DOHH2 (cell line): ENCODE measurements around the gene MAP2K6.
A peak's percentile ranks its signal among the peaks of the same experiment; 100 is the strongest.

Source experiments
- H3F3A ChIP-seq: fragments of 200-600 bp; sonication (generic), shearing (Covaris generic); 2 replicates; pipeline ENCODE4 v1.6.0; 2016; ENCODE audit warnings: antibody characterized with exemption, mild to moderate bottlenecking; ENCODE audit not compliant: control insufficient read depth, insufficient read depth
- H3K27ac ChIP-seq: fragments of 200-600 bp; sonication (generic); 2 replicates; pipeline ENCODE4 v1.5.1; 2014; ENCODE audit warnings: low read depth, mild to moderate bottlenecking, low read length, moderate library complexity
- H3K27me3 ChIP-seq: fragments of 200-600 bp; sonication (generic); 2 replicates; pipeline ENCODE4 v1.6.1; 2014; ENCODE audit warnings: mild to moderate bottlenecking, low read length, mixed read lengths; ENCODE audit not compliant: control insufficient read depth
- H3K36me3 ChIP-seq: fragments of 200-600 bp; sonication (generic); 2 replicates; pipeline ENCODE4 v1.6.1; 2014; ENCODE audit warnings: mild to moderate bottlenecking, low read length, moderate library complexity, mixed read lengths; ENCODE audit not compliant: control insufficient read depth
- H3K4me1 ChIP-seq: fragments of 200-600 bp; sonication (generic); 2 replicates; pipeline ENCODE4 v1.6.1; 2014; ENCODE audit warnings: mild to moderate bottlenecking, low read length, mixed read lengths; ENCODE audit not compliant: control insufficient read depth
- H3K4me2 ChIP-seq: fragments of 200-600 bp; sonication (generic); 2 replicates; pipeline ENCODE4 v1.6.0; 2014; ENCODE audit warnings: mild to moderate bottlenecking, low read length, moderate library complexity
- H3K4me3 ChIP-seq: fragments of 200-600 bp; sonication (generic); 2 replicates; pipeline ENCODE4 v1.5.1; 2014; ENCODE audit warnings: mild to moderate bottlenecking, low read length, mixed read lengths
- H3K79me2 ChIP-seq: fragments of 200-600 bp; sonication (generic); 2 replicates; pipeline ENCODE4 v1.6.1; 2014; ENCODE audit warnings: mild to moderate bottlenecking, low read length, mixed read lengths; ENCODE audit not compliant: control insufficient read depth
- H3K9me2 ChIP-seq: fragments of 200-600 bp; sonication (generic); replicated peaks from 2 replicates; pipeline ENCODE4 v1.6.1; 2014; ENCODE audit warnings: mild to moderate bottlenecking, low read length, mixed read lengths; ENCODE audit not compliant: control insufficient read depth
- H3K9me3 ChIP-seq: fragments of 200-600 bp; sonication (generic); 2 replicates; pipeline ENCODE4 v1.6.1; 2014; ENCODE audit warnings: antibody characterized with exemption, low read length, mixed read lengths; ENCODE audit not compliant: control insufficient read depth, insufficient read depth
- H4K20me1 ChIP-seq: fragments of 200-600 bp; sonication (generic); 2 replicates; pipeline ENCODE4 v1.6.0; 2014; ENCODE audit warnings: low read depth, mild to moderate bottlenecking, antibody characterized with exemption, low read length, moderate library complexity; ENCODE audit not compliant: control insufficient read depth, insufficient read depth
- EZH2phosphoT487 ChIP-seq: fragments of 200-600 bp; sonication (generic); IDR thresholded peaks from 2 replicates; pipeline ENCODE4 v1.6.1; 2017; ENCODE audit warnings: borderline replicate concordance, mild to moderate bottlenecking, antibody characterized with exemption, low read length, moderate library complexity, mixed read lengths
- TF ChIP-seq, protein P1 (sequence below): fragments of 200-600 bp; sonication (generic); IDR thresholded peaks from one replicate; pipeline ENCODE4 v1.5.1; 2014; ENCODE audit warnings: antibody characterized with exemption, mild to moderate bottlenecking, low read depth, low read length; ENCODE audit not compliant: poor library complexity, severe bottlenecking

The MAP2K6 gene

GRCh38 chr17:69579961-69580677, 165.6 kb downstream of the MAP2K6 start:
- TF ChIP-seq, protein P1, sequence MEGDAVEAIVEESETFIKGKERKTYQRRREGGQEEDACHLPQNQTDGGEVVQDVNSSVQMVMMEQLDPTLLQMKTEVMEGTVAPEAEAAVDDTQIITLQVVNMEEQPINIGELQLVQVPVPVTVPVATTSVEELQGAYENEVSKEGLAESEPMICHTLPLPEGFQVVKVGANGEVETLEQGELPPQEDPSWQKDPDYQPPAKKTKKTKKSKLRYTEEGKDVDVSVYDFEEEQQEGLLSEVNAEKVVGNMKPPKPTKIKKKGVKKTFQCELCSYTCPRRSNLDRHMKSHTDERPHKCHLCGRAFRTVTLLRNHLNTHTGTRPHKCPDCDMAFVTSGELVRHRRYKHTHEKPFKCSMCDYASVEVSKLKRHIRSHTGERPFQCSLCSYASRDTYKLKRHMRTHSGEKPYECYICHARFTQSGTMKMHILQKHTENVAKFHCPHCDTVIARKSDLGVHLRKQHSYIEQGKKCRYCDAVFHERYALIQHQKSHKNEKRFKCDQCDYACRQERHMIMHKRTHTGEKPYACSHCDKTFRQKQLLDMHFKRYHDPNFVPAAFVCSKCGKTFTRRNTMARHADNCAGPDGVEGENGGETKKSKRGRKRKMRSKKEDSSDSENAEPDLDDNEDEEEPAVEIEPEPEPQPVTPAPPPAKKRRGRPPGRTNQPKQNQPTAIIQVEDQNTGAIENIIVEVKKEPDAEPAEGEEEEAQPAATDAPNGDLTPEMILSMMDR, result no peak
- no peak for TF ChIP-seq EZH2phosphoT487
- H3F3A ChIP-seq, result peaks cover 42% of the 10 kb centered on the region

GRCh38 chr17:69581061-69581961, 166.8 kb downstream of the MAP2K6 start:
- Histone ChIP-seq H3K9me3 (no peaks in the 10 kb centered on the region), H3K9me2 (no peaks in the 10 kb centered on the region), H4K20me1 (no peaks in the 10 kb centered on the region), H3K79me2 (no peaks in the 10 kb centered on the region), H3K36me3 (no peaks in the 10 kb centered on the region; the same call in 1 of the 2 replicates), H3K27ac (peak overlapping the region; percentile 97), H3F3A (peaks cover 33% of the 10 kb centered on the region), H3K4me1 (peaks cover 92% of the 10 kb centered on the region), H3K27me3 (no peaks in the 10 kb centered on the region), H3K4me2 (peak overlapping the region; percentile 65), H3K4me3 (peak overlapping the region; percentile 35)
- TF ChIP-seq, protein P1, result no peak
- TF ChIP-seq EZH2phosphoT487, result no peak

More at GRCh38 chr17:69579961-69580677, 165.6 kb downstream of the MAP2K6 start:
- H3K9me2 ChIP-seq, result no peaks in the 10 kb centered on the region
- H3K27me3 ChIP-seq, result no peaks in the 10 kb centered on the region
- peak overlapping the region; percentile 35 for H3K4me3 ChIP-seq
- H3K4me1 ChIP-seq, result peaks cover 92% of the 10 kb centered on the region
- no peaks in the 10 kb centered on the region for H3K79me2 ChIP-seq
- no peaks in the 10 kb centered on the region for H4K20me1 ChIP-seq
- peak overlapping the region; percentile 65 for H3K4me2 ChIP-seq
- H3K36me3 ChIP-seq, result no peaks in the 10 kb centered on the region; the same call in 1 of the 2 replicates
- no peaks in the 10 kb centered on the region for H3K9me3 ChIP-seq
- H3K27ac ChIP-seq, result peak overlapping the region; percentile 97

DNA sequence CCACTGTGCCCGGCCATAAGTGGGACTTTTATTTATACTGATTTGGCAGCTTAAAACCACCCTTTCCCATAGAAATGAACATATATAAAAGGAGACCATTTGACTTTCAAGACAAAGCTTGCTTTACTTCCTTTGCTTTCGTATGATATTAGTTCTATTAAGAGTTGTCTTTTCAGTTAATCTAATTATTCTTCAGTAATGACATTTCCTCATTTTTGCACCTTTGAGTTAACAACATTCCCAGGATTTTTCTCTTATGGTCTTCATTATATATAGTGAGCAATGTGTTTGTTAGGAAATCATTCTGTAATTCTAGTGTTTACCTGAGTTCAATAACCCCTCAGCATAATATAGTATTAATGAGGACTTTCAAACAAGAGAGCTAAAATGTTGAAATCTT, 173.8 kb downstream of the MAP2K6 start:
- Histone ChIP-seq H3F3A (no peaks in the 10 kb centered on the region), H3K9me3 (no peaks in the 10 kb centered on the region), H3K4me1 (peaks cover 45% of the 10 kb centered on the region), H3K4me3 (no peak overlapping the region), H3K9me2 (no peaks in the 10 kb centered on the region), H3K79me2 (no peaks in the 10 kb centered on the region), H4K20me1 (no peaks in the 10 kb centered on the region), H3K4me2 (no peak overlapping the region), H3K36me3 (no peaks in the 10 kb centered on the region), H3K27me3 (no peaks in the 10 kb centered on the region), H3K27ac (no peak overlapping the region)
- TF ChIP-seq, protein P1, result no peak
- no peak for TF ChIP-seq EZH2phosphoT487
